ENCODE data around the gene GRAMD2A. TPM values are rescaled to one million over a fixed set of nuclear protein-coding genes. Genes with fewer than 3 reads are reported as not detected.

GRAMD2A gene
- total RNA-seq, 4 donors from 2014 or later: 0.19 to 0.46 (median 0.24) TPM; not detected in 1

DNA sequence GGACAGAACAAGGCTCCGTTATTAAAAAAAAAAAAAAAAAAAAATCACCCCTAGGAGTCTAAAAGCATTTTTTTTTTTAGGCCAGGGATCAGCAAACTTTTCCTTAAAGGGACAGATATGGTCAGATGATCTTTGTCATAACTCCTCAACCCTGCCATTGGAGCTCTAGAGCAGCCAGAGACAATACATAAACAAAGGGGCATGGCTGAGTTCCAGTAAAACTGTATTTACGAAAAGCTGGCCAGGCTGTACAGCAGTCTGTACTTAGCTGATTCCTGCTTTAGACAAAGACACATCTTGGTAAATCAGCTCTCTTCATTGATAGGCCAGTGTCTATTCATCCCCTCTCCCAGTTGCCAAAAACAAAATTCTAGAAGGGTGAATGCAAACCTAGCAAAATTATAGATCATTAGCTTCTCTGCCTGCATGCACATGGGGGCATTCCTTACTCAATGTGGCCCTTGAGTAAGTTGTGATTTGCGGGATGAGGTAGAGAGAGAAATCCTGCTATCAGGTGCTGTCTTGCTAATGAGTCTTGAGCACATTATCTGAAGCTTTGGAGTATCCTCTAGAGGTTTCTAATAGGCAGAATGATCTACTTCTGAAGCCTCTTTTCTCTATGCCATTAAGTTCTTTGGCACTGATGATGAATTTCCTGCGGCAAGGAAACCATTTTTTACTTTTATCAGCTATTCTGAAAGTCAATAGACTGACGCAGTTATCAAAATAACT is 44.2 kb downstream of the GRAMD2A start:
- TF ChIP-seq, protein P1, sequence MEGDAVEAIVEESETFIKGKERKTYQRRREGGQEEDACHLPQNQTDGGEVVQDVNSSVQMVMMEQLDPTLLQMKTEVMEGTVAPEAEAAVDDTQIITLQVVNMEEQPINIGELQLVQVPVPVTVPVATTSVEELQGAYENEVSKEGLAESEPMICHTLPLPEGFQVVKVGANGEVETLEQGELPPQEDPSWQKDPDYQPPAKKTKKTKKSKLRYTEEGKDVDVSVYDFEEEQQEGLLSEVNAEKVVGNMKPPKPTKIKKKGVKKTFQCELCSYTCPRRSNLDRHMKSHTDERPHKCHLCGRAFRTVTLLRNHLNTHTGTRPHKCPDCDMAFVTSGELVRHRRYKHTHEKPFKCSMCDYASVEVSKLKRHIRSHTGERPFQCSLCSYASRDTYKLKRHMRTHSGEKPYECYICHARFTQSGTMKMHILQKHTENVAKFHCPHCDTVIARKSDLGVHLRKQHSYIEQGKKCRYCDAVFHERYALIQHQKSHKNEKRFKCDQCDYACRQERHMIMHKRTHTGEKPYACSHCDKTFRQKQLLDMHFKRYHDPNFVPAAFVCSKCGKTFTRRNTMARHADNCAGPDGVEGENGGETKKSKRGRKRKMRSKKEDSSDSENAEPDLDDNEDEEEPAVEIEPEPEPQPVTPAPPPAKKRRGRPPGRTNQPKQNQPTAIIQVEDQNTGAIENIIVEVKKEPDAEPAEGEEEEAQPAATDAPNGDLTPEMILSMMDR (IDR thresholded peaks at IDR 0.05): no peak
- ATAC-seq (ENCODE audit: low FRiP score) (no peak), DNase-seq (ENCODE audit: low spot score) (no peak)

DNA sequence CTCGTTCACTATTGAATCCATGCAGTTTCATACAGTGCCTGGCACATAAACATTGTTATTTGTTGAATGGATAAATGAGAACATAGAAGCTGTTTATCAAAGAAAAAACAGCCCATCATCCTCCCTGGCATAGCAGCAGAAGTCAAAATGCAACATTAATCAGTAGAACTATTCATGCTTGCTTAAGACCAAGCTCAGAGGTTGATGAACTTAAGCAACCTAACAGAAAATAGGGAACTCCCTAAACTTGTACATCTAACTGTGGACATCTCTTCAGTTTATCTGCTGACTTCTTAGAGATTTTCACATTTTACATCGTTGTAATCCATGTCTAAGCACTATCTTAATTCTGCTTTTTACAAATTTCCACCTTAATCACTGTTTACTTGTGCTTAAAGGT is 50.2 kb downstream of the GRAMD2A start:
- DNase-seq (ENCODE audit: low spot score): no peak
- TF ChIP-seq, protein P1 (IDR thresholded peaks at IDR 0.05): no peak
- peak; percentile 92 for ATAC-seq (ENCODE audit: low FRiP score)

DNA sequence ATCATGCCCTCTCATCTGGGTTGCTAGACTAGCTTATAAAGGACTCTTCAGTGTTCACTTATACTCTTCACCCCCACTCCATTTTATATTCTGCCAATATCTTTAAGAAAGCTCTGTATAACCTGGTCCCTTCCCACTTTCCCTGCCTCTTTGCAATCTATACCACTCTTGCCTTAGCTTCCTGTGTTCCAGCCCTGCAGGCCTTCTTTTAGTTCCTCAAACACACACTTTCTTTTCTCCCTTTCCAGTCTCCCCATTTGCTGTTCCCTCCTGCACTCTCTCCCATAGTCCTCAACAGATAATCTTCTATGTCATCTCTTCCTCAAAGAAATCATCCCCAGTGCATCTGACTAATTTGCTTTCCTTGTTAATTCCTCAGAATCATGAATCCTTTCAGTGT is 50.7 kb downstream of the GRAMD2A start:
- TF ChIP-seq, protein P1 (IDR thresholded peaks at IDR 0.05): no peak
- ATAC-seq (ENCODE audit: low FRiP score) (peak; percentile 9), DNase-seq (ENCODE audit: low spot score) (no peak)

DNA sequence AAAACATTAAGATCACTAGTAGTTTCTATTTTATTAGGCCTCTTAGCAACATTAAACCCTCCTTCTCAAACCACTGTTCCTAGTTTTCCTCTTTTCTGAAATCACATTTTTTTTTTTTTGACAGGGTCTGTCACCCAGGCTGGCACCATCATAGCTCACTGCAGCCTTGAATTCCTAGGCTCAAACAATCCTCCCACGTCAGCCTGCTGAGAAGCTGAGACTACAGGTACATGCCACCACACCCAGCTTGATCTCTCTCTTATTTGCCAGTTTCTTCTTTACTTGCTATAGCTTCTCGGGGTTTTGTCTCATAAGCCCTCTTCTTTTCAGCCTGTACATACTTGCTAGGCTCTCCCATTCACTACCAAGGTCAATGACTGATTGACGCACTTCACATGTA is 51.4 kb downstream of the GRAMD2A start:
- TF ChIP-seq, protein P1 (IDR thresholded peaks at IDR 0.05): no peak
- DNase-seq (ENCODE audit: low spot score) (no peak), ATAC-seq (ENCODE audit: low FRiP score) (no peak)

DNA sequence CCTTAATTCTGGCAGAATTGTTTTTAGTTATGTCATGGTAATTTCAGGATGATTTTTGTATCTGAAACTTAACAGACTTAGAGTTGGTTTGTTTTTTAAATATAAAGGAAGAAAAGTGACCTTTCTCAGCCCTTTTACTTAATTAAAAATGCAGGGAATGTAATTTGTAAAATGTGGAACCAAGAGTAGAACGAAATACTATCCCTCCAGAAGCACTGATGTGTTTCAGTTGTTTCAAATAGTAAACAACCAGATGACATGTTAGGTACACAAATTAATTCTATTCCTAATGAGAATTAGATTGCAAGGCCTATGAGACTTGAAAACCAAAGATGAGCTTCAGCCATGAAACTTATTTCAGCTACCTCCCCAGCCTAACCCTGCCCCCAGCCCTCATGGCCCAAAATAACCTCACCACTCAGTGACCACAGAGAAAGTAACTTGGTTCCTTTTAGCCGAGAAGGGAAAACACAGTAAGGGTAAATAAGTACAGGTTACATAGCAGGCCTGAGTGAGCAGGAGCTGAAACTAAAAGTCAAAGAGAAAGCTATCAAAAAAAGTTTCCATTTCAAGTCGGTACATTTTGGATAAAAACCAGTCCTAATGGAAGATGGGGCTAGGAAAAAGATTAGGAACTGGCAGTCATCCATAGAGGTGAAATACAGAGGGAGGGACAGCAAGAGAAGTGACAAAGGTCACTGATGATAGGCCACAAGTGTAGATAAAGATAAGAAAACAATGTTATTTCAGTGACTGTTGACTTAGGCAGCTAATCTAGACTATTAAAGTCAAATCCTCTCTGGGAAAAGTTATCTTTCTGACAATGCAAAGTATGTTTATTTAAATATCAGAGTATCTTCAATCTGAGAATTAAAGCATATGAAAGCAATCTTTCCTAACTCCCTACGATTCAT is 56.2 kb downstream of the GRAMD2A start:
- DNase-seq (ENCODE audit: low spot score) (no peak), ATAC-seq (ENCODE audit: low FRiP score) (no peak)
- TF ChIP-seq, protein P1 (IDR thresholded peaks at IDR 0.05): no peak

DNA sequence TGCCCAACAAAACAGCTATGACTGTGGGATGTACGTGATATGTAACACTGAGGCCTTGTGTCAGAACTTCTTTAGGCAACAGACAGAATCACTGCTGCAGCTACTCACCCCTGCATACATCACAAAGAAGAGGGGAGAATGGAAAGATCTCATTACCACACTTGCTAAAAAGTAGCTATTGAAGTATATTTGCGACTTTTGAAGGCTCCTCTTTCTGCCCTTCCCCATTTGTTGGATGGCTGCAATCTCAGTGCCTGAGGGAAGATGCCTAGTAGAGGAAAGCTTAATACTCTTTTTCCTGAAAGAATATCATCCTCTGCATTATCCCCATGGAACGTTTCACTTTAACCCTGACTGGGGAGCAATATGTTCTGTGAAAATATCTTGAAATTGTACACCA is 57.5 kb downstream of the GRAMD2A start:
- TF ChIP-seq, protein P1 (IDR thresholded peaks at IDR 0.05): no peak
- DNase-seq (ENCODE audit: low spot score): no peak
- ATAC-seq (ENCODE audit: low FRiP score): no peak

Measured in omental fat pad (tissue), 4 donors.